HG03442 (cell line): ENCODE results near the gene NYAP2.

Experiments used
- ATAC-seq: cut with Tn5 transposase; IDR thresholded peaks from one replicate; pipeline ENCODE4 v1.9.1; 2021; ENCODE audit warnings: mild to moderate bottlenecking, moderate library complexity; ENCODE audit not compliant: unreplicated experiment

The NYAP2 gene

GRCh38 chr2:225428360-225428759, 28.9 kb downstream of the NYAP2 start:
- no peak for ATAC-seq

- no peak for ATAC-seq
Measured at GRCh38 chr2:225429717-225430116, 30.2 kb downstream of the NYAP2 start.

GRCh38 chr2:225431105-225431863, 31.8 kb downstream of the NYAP2 start:
- no peak for ATAC-seq

GRCh38 chr2:225434014-225434413, 34.5 kb downstream of the NYAP2 start:
- no peak for ATAC-seq

DNA sequence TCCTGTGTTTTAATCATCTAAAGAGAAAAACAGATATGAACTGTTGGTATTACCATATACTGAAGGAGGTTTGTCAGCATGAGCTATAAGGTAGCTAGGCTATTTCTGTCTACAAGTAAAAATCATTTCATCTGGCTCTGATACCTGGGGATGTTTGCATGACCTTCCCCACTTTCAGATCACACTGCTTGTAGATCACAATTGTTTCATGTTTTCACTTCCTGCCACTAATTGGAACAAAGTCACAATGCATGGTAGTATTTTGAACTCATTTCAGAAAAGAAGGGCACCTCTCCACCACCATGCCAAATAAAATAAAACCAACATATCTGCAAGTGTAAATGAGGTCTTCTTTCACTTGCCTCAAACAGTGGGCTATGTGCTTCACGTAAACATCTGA, 37.8 kb downstream of the NYAP2 start:
- ATAC-seq = no peak

- ATAC-seq = no peak
Measured at GRCh38 chr2:225438248-225438647, 38.7 kb downstream of the NYAP2 start.

- no peak for ATAC-seq
Measured at GRCh38 chr2:225452677-225453076, 53.2 kb downstream of the NYAP2 start.

GRCh38 chr2:225454412-225454811, 54.9 kb downstream of the NYAP2 start:
- ATAC-seq = no peak

GRCh38 chr2:225456619-225457260, 57.2 kb downstream of the NYAP2 start:
- ATAC-seq = no peak

DNA sequence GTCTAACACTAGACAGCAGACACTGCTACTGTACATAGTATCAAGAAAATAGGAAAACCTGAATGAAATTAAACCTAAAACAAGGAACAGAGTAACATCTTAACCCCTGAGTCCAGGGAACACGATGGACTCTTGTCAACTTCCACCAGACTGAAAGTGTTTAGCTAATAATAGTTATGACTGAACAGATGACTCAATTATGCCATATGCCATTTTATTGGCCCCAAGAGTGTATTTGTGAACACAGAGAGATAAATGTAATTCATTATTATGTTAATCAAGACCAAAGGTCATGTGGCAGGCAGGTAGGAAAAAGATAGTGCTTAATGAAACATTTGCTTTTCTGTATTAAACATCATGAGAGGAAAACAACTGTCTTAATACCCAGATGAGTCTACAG, 58.0 kb downstream of the NYAP2 start:
- ATAC-seq = no peak

DNA sequence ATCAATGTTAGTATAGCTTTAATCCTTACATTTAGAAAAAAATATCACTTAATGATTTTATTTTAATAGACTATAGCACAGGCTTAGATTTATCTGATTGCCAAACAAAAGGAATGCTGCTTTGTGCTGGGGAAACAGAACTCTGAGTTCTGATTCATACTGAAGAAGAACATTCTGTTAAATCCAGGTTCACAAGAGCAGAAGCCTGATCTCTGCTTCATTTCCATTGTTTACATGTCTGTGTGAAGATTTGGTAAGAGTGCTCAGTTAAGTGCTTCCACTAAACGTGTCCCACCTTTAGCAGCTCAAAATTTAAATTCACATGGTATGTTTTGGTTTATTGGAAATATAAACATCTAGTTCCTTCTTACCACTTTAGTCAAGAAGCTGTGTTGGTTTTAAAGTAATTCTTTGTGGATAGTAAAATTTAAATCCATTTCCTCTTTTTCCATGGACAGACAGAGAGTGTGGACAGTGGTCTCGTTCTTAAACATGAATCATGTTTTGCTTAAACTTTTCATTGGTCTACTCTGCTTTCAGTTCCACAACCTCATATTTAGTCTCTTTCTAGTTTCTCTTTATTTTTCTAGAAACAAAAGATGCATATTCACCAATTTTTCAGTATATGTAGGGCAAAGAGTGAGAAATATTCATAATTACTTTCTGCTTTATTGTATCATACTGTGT, 59.1 kb downstream of the NYAP2 start:
- no peak for ATAC-seq

GRCh38 chr2:225462417-225462816, 62.9 kb downstream of the NYAP2 start:
- no peak for ATAC-seq

- no peak for ATAC-seq
Measured at GRCh38 chr2:225462945-225463344, 63.4 kb downstream of the NYAP2 start.

- ATAC-seq = no peak
Measured at GRCh38 chr2:225463449-225463848, 63.9 kb downstream of the NYAP2 start.

DNA sequence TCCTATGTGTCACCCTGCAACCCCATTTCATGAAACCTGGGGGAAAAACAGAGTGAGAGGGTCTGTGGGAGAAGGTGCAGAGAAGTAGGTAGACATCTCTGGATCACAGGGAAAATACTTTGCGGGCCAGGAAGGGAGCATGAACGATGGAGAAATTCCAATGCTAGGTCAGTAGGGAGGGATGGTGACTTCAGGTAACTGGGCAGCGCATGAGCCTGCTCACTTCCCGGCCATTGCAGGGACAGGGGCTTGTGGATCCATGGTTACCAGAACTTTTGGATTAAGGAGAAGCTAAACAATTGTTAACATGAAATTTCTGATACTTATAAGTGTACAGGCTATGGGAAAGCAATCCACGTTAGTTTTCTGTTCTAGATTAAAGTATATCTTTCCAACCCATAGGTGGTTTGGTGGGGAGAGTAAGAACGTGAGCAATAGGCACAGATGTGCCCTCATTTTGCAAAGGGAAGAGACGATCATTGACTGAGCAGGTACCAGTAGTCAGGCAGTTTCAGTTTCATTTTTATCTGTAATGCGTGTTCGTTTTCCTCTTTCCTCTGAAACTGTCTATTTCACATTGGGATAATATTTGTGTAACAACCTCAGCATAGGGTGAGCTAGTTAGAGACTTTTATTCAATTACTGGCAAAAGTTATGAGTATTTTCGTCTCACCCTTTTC, 65.0 kb downstream of the NYAP2 start:
- ATAC-seq = peak; percentile 76

- ATAC-seq = no peak
Measured at GRCh38 chr2:225465827-225466226, 66.3 kb downstream of the NYAP2 start.

GRCh38 chr2:225466891-225467604, 67.5 kb downstream of the NYAP2 start:
- ATAC-seq = no peak

GRCh38 chr2:225468131-225468530, 68.6 kb downstream of the NYAP2 start:
- no peak for ATAC-seq

- no peak for ATAC-seq
Measured at GRCh38 chr2:225471039-225471438, 71.5 kb downstream of the NYAP2 start.

DNA sequence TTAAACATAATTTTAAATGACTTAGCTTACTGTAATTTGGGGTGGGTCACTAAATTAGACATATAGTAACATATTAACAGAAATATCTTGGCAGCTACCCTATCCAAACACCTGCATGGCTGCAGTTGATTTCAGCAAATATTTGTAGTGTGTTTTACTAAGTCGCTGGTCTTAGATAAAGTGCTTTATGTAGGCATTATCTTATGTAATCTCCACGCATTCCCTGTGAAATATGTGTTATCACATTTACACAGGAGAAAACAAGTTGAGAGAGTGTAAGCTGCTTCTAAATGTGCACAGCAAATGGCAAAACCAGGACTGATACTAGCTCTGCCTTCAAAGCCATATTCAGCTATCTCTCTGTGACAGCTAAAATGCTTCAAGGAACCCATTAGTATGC, 72.0 kb downstream of the NYAP2 start:
- no peak for ATAC-seq

GRCh38 chr2:225472161-225472560, 72.7 kb downstream of the NYAP2 start:
- ATAC-seq = no peak
